Brain microvascular endothelial cell (primary cell): ENCODE measurements around the gene NLRC3.

Source experiments
- DNase-seq: peaks from one replicate; pipeline ENCODE4 v3.0.0-alpha.2; 2020
- H3K27ac ChIP-seq: fragments of 250-450 bp; sonication (Bioruptor Pico); 2 replicates; pipeline ENCODE4 v1.5.1; 2020; ENCODE audit warnings: mild to moderate bottlenecking, moderate library complexity
- H3K27me3 ChIP-seq: fragments of 250-450 bp; sonication (Bioruptor Pico); replicated peaks from 2 replicates; pipeline ENCODE4 v1.5.1; 2020; ENCODE audit warnings: mild to moderate bottlenecking
- H3K36me3 ChIP-seq: fragments of 250-450 bp; sonication (Bioruptor Pico); replicated peaks from 2 replicates; pipeline ENCODE4 v1.5.1; 2020; ENCODE audit warnings: mild to moderate bottlenecking
- H3K4me3 ChIP-seq: 2 replicates; pipeline ENCODE4 v1.5.1; 2011; ENCODE audit warnings: low read depth, mild to moderate bottlenecking, control low read depth, low read length, moderate library complexity
- in situ Hi-C: cut with HindIII; loops from 2 replicates; pipeline ENCODE4 v1.10.0; 2017; ENCODE audit warnings: low sequenced_read_pairs, low pct_ligation_motif_present
- TF ChIP-seq, protein P1 (sequence below): IDR thresholded peaks from 2 replicates; pipeline ENCODE4 v1.5.1; 2011; ENCODE audit warnings: low read depth, mild to moderate bottlenecking, moderate library complexity, low read length, control low read depth, inconsistent platforms; ENCODE audit errors: missing control alignments

Gene NLRC3, protein sequence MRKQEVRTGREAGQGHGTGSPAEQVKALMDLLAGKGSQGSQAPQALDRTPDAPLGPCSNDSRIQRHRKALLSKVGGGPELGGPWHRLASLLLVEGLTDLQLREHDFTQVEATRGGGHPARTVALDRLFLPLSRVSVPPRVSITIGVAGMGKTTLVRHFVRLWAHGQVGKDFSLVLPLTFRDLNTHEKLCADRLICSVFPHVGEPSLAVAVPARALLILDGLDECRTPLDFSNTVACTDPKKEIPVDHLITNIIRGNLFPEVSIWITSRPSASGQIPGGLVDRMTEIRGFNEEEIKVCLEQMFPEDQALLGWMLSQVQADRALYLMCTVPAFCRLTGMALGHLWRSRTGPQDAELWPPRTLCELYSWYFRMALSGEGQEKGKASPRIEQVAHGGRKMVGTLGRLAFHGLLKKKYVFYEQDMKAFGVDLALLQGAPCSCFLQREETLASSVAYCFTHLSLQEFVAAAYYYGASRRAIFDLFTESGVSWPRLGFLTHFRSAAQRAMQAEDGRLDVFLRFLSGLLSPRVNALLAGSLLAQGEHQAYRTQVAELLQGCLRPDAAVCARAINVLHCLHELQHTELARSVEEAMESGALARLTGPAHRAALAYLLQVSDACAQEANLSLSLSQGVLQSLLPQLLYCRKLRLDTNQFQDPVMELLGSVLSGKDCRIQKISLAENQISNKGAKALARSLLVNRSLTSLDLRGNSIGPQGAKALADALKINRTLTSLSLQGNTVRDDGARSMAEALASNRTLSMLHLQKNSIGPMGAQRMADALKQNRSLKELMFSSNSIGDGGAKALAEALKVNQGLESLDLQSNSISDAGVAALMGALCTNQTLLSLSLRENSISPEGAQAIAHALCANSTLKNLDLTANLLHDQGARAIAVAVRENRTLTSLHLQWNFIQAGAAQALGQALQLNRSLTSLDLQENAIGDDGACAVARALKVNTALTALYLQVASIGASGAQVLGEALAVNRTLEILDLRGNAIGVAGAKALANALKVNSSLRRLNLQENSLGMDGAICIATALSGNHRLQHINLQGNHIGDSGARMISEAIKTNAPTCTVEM

DNA sequence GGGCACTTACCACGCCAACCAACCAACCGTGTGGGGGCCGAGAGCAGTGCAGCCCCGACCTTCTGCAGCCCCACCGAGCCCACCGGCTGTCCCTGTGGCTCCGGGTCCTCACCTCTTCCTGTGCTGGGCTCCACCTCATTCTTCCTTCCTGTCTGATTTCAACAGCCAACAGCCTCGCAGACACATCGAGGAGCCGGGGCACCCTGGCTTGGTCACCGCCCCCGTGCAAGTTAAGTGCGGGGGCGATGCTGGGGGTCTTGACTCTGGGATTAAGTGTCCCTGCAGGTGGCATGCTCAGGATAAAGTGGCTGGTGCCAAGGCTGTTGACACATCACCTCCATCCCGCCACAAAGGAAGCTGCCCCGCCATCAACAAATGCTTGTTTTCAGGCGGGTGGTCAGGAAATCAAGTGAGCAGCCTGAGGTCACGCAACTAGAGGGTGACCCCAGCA is at the start of gene NLRC3:
Gene NLRC3 (minus strand): TSS at position 102 of the 451 bp plus-strand sequence. CDS start 12,367 bp downstream, outside the sequence.
- Histone ChIP-seq H3K27ac (no peak within 1 kb of the TSS), H3K4me3 (no peak within 1 kb of the TSS), H3K36me3 (peaks cover under 1% of the 10 kb centered on the region), H3K27me3 (no peaks in the 10 kb centered on the region)
- no peak for DNase-seq
- TF ChIP-seq, protein P1, sequence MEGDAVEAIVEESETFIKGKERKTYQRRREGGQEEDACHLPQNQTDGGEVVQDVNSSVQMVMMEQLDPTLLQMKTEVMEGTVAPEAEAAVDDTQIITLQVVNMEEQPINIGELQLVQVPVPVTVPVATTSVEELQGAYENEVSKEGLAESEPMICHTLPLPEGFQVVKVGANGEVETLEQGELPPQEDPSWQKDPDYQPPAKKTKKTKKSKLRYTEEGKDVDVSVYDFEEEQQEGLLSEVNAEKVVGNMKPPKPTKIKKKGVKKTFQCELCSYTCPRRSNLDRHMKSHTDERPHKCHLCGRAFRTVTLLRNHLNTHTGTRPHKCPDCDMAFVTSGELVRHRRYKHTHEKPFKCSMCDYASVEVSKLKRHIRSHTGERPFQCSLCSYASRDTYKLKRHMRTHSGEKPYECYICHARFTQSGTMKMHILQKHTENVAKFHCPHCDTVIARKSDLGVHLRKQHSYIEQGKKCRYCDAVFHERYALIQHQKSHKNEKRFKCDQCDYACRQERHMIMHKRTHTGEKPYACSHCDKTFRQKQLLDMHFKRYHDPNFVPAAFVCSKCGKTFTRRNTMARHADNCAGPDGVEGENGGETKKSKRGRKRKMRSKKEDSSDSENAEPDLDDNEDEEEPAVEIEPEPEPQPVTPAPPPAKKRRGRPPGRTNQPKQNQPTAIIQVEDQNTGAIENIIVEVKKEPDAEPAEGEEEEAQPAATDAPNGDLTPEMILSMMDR: no peak
- in situ Hi-C loops: no loop called here

DNA sequence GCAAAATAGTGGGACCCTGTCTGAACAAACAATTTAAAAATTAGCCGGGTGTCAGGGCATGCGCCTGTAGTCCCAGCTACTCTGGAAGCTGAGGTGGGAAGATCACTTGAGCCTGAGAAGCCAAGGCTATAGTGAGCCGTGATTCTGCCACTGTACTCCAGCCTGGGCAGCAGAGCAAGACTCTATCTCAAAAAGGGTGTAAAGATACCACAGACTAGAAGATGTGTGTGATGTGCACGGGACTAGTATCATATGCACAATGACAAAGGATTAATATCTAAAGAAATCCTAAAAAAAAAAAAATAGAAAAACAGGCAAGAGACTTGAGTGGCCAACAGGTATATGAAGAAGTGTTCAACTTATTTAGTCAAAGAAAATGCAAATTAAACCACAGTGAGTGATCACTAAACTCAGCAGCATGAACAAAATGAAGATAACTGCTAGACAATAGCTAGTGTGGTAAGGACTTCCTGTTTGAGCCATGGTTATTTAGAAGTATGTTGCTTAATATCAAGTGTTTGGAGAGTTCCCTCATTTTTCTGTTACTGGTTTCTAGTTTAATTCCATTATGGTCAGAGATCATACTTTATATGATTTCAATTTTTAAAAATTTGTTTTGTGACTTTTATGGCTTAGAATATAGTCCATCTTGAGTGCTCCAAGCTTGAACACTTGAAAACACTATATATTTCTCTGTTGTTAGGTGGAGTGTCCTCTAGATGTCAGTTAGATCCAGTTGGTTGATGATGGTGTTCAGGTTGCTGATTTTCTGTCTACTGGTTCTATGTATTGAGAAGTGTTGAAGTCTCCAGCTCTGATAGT is 48.9 kb upstream of the NLRC3 start:
- H3K36me3 ChIP-seq: no peaks in the 10 kb centered on the region
- TF ChIP-seq, protein P1: no peak
- no peak overlapping the region for H3K27ac ChIP-seq
- no peak for DNase-seq
- in situ Hi-C loops: no loop called here
- no peak overlapping the region for H3K4me3 ChIP-seq
- H3K27me3 ChIP-seq: no peaks in the 10 kb centered on the region

DNA sequence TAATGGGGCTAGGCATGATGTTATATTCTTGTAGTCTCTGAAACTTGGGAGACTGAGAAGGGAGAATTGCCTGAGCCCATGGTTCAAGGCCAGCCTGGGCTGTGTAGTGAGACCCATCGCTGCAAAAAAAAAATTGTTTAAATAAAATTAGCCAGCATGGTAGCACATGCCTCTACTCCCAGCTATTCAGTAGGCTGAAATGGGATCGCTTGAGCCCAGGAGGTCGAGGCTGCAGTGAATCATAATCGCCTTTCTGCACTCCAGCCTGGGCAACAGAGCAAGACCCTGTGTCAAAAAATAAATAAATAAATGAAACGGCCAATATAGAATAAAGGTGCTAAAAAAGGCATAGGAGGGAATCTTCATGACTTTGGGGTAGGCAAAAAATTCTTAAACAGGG is 48.1 kb upstream of the NLRC3 start:
- Histone ChIP-seq H3K4me3 (no peak overlapping the region), H3K36me3 (no peaks in the 10 kb centered on the region), H3K27ac (no peak overlapping the region), H3K27me3 (no peaks in the 10 kb centered on the region)
- in situ Hi-C loops: no loop called here
- TF ChIP-seq, protein P1: no peak
- no peak for DNase-seq

DNA sequence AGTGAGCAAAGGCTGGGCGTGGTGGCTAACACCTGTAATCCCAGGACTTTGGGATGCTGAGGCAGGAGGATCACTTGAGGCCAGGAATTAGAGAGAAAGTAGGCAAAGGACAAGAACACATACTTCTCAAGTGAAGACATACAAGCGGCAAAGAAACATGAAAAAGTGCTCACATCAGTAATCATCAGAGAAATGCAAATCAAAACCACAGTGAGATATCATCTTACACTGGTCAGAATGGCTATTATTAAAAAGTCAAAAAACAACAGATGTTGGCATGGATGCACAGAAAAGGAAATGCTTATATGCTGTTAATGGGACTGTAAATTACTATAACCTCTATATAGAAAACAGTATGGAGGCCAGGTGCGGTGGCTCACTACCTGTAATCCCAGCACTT is 46.4 kb upstream of the NLRC3 start:
- Histone ChIP-seq H3K4me3 (no peak overlapping the region), H3K36me3 (no peaks in the 10 kb centered on the region), H3K27ac (no peak overlapping the region), H3K27me3 (no peaks in the 10 kb centered on the region)
- TF ChIP-seq, protein P1: no peak
- no peak for DNase-seq
- in situ Hi-C loops: no loop called here

DNA sequence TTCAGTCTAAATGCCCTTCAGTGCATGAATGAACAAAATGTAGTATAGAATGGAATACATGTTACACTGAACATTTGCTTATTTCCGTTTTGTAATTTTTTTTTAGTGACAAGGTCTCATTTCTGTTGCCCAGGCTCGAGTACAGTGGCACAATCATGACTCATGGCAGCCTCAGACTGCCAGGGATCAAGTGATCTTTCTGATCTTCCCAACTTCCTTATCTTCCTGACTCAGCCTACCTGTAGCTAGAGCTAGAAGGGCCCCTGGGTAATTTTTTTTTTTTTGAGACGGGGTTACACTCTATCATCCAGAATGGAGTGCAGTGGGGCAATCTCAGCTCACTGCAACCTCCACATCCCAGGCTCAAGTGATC is 41.6 kb upstream of the NLRC3 start:
- no peaks in the 10 kb centered on the region for H3K27me3 ChIP-seq
- TF ChIP-seq, protein P1: no peak
- no peak overlapping the region for H3K4me3 ChIP-seq
- no peak overlapping the region for H3K27ac ChIP-seq
- no peak for DNase-seq
- in situ Hi-C loops: no loop called here
- no peaks in the 10 kb centered on the region for H3K36me3 ChIP-seq
